Measurements from ENCODE around the gene SREK1.
"Not testable (repeated sequence)": the region's sequence is repeated elsewhere in the genome, so short reads cannot be mapped to it uniquely, and the experiment has no call there.

SREK1 gene

GRCh38 chr5:66144074-66144833 is at the start of gene SREK1:
SREK1 (plus strand) TSS chr5:66144300; CDS start chr5:66144377, 77 bp downstream.
- DNase-seq = peak; percentile 87

DNA sequence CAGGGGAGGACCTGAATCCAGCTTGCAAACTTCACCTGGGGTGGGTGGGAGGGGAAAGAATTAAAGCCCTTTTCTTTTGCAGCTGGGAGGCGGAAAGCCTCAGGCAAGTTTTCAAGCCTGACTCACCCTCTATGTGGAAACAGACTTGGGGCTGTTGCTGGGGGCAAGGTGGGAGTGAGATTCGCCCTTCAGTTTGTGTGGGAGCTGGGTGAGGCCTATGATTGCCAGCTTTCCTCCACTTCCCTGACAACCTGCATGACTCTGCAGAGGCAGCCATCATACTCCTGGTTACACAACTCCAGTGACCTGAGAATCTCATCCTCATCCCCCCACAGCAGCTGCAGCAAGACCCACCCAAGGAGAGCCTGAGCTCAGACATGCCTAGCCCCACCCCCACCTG is 43.2 kb upstream of the SREK1 start:
- DNase-seq = no peak

DNA sequence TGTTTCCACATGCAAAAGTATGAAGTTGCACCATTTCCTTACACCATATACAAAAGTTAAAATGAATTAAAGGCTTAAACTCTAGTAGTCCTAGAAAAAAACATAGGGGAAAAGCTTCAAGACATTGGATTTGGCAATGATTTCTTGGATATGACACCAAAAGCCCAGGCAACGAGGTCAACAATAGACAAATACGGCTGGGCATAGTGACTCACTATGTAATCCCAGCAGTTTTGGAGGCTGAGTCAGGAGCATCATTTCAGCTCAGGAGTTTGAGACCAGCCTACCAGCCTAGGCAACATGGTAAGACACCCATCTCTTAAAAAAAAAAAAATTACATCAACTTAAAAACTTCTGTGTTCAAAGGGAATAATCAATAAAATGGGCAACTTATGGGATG is 30.9 kb upstream of the SREK1 start:
- no peak for DNase-seq

- no peak for DNase-seq
Observed at GRCh38 chr5:66118304-66118703, 25.8 kb upstream of the SREK1 start.

DNA sequence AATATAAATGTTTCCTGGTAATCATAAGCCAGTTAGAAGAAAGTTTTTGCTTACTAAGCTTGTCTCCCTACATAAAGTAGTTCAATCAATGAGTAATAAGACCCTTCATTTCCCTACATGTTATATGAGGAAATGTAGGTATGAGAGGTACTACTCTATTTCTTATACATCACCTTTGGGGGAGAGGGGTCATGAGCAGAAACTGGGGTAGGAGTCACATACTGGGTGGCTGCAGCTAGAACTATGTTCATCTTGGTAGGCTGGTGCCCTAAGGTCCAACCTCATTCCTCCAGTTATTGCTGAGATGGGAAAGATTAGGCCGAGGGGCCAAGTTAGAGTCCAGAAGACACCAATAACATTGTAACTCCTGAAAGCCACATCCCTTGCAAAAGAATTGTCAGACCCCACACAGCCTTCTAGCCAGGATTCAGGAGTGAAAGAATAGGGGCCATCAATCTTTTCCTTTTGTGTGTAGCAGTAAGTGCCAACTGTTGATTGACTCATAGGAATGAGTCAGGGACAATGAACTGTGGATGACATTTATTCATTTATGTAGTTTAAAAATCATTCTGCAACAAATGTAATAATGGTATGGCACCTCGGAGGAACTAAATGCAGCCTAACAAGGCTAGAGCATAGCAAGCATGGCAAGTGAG is 21.6 kb upstream of the SREK1 start:
- DNase-seq = no peak

DNA sequence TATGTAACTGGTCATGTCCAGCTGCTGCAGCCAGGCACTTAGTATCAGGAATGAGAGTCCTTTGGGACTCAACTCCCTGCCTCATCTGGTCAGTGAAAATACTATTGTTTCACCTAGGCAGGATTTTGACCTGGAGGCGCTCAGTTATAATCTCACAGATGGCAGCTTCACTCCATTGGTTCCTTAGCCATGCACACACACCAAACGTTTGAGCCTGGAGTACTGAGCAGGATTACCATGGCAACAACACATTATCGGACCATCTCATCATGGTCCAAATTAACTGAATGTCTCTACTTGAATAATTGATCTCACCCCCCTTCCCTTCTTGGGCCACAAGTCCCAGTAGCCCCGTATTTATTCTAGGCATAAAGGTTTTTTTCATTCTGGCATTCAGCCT is 15.0 kb upstream of the SREK1 start:
- no peak for DNase-seq

DNA sequence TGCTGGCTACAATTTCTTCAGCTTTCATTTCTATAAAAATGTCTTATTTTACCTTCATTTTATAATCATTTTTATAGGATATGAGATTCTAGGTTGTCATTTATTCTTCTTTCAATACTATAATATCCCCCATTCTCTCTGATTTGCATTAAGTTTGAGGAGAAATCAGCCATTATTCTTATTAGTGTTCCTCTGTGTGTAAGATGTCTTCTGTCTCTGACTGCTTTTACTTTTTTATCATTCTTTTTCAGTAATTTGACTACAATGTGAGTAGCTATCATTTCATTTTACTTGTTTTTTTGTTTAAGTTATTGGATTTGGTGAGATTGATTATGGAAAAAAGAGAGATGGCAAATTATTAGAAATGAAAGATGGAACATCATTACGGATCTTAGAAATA is 13.6 kb upstream of the SREK1 start:
- no peak for DNase-seq

- no peak for DNase-seq
Observed at GRCh38 chr5:66134407-66134861, 9.7 kb upstream of the SREK1 start.

- no peak for DNase-seq
Observed at GRCh38 chr5:66136053-66136452, 8.0 kb upstream of the SREK1 start.

DNA sequence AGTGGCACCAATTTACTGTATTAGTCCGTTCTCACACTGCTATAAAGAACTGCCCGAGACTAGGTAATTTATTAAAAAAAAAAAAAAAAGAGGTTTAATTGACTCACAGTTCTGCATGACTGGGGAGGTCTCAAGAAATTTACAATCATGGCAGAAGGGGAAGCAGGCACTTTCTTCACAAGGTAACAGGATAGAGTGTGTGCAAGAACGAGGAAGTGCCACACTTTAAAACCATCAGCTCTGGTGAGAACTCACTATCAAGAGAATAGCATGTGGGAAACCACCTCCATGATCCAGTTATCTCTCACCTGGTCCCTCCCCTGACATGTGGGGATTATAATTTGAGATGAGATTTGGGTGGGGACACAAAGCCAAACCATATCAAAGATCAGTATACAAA is 7.2 kb upstream of the SREK1 start:
- DNase-seq = not testable (repeated sequence)

DNA sequence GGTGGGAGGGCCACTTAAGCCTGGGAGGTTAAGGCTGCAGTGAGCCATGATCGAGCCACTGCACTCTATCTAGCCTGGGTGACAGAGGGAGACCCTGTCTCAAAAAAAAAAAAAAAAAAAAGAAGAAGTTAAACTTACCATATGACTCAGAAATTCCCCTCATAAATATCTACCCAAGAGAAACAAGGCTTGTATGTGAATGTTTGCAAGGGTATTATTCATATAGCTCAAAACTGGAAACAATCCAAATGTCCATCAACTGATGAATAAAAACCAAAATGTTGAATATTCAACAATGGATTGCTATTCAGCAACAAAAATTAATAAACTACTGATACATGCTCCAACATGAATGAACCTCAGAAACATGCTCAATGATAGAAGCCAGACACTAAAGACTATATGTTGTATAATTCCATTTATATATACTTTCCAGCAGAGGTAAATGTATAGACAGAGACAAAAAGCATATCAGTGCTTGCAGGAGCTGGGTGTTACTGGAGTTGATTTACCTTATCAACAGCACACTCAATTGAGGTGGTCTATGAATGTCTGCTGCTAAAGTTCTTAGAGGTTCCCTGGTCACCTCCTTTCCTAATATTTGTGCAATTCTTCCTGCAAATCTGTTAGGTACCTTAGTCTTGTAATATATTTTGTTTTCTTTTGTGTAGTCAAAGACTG is 5.3 kb upstream of the SREK1 start:
- no peak for DNase-seq

DNA sequence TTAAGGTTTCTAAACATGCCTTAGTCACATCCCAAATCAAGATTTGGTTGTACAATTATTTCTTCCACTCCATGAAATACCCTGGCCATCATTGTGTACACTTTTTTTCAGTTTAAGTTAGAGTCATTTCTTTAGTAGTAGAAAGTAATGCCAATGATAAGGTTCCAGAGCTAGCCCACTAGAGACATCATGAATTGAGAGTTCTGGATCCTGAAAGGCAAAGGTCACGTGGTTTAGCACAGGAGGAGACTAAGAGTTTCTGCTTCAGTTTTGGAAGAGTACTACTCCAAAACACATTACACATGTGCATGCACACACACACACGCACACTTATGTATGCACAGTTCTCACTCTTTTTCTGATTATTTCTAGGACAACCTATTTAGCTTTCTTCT is 4.8 kb upstream of the SREK1 start:
- DNase-seq = no peak

- DNase-seq = no peak
Observed at GRCh38 chr5:66142417-66142816, 1.7 kb upstream of the SREK1 start.

DNA sequence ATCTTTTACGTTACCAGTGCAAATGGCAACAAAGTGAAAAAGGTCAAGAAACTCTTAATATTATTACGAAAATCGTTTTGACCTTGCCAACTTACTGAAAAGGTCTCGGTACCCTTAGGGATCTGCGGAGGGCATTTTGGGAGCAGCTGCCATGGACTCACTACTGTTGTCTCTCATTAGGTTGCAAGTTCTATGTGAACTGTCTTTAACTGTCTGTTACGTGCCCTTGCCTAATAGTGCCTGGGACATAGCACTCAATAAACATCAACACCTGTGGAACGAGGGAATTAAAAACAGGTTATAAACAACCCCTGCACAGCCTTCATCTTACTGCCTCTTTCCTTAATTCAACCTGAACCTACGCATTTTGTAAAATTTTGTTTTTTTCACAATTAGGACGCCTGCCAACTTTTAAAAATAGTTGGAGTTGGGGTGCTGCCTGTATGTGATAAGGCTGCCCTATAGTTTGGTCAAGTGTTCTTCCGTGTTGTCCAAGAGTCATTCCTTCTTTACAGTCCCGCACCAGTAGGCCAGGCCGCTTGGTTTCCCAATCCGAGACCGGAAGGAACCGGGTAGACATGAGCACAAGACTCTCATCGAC is 527 bp upstream of the SREK1 start:
- no peak for DNase-seq

DNA sequence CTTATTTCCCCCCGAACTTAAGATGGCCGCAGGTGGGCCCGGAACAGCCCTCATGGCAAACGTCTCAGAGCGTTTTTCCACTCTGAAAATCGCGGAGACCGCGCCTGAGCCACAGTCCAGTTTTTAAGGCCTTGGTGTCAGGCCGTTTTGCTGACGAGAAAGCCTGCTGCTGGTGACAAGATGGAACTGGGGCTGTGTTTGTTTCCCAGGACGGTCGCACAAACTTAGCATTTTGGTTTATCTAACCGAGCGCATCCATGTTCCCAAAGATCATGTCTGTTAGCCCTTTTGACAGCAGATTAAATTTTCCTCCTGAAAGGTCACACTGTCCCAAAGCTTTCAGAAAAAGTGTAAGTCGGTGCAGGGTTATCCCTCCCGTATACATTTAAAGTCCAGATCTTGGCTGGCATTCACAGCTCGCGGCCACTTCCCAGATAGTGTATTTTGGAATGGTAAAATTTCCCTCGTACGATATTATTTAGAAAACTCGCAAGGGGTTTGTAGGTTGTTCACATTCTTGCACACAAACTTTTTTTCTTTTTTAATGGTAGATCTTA is 812 bp downstream of the SREK1 start:
- no peak for DNase-seq

DNA sequence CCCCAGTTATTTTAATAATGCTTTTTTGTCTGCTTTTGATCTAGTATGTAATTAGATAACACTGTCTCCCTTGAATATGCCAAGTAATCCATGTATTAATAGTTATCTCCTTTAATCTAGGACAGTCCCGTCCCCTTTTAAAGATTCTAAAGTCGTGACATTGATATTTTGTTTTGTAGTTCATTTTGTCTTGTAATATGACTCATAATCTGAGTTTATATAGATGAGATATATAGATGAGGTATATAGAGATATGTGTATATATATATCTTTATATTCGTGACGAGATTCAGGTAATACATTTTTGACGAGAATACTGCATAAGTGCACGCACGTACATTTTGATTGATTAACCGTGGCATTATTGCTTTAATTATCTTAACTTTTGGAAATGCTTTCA is 1.6 kb downstream of the SREK1 start:
- DNase-seq = no peak

GRCh38 chr5:66149950-66150349 is 5.8 kb downstream of the SREK1 start:
- no peak for DNase-seq

DNA sequence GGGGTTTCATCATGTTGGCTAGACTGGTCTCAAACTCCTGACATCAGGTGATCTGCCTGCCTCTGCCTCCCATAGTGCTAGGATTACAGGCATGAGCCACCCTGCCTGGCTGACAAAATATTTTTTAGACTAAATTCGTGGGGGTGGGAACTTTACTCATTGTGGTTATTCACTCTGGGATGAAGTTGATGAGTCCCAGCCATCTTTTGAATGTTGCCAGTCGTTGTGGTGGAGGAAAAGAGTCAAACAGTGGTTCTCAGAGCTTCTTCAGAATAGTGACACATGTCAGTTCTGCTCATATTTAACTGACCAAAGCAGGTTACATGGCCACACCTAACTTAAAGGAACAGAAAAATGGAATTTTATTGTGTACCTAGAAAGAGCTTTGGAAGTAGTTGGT is 6.9 kb downstream of the SREK1 start:
- no peak for DNase-seq

GRCh38 chr5:66151491-66151890 is 7.4 kb downstream of the SREK1 start:
- no peak for DNase-seq

- no peak for DNase-seq
Observed at GRCh38 chr5:66157046-66157445, 12.9 kb downstream of the SREK1 start.

- no peak for DNase-seq
Observed at GRCh38 chr5:66161356-66161755, 17.3 kb downstream of the SREK1 start.

GRCh38 chr5:66164044-66164790 is 20.1 kb downstream of the SREK1 start:
- DNase-seq = no peak

DNA sequence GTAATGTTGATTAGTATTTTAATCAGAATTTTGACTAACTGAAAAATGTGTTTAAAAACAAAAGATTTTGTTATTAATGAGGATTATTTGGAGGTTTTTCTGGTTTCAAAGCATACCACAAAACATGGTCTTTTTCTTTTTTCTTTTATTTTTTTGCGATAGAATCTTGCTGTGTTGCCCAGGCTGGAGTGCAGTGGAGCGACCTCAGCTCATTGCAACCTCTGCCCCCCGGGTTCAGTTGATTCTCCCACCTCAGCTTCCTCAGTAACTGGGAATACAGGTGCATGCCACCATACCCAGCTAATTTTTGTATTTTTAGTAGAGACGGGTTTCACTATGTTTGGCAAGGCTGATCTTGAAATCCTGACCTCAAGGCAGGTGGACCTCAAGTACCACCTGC is 24.1 kb downstream of the SREK1 start:
- no peak for DNase-seq

Measured in 8988T (cell line).